GM12878 (cell line): Measurements from ENCODE around the gene PTEN. TPM values are rescaled to one million over a fixed set of nuclear protein-coding genes. Genes with fewer than 3 reads are reported as not detected.

Source experiments
- BHLHE40 ChIP-seq, 2 experiments: fragments of 450-650 bp in 1 of 2; IDR thresholded peaks; 2 replicates each; pipeline ENCODE4 v1.6.1; 2011 to 2017; ENCODE audit warnings: low read depth in 2 of 2, borderline replicate concordance in 1 of 2, improper control_type of control experiment in 1 of 2, low read length in 1 of 2, mild to moderate bottlenecking in 1 of 2
- CHD1 ChIP-seq: IDR thresholded peaks from 2 replicates; pipeline ENCODE4 v1.6.1; 2012; ENCODE audit warnings: low read depth, low read length, improper control_type of control experiment
- E4F1 ChIP-seq: fragments of 450-650 bp; IDR thresholded peaks from 2 replicates; pipeline ENCODE4 v1.6.1; 2018; ENCODE audit warnings: borderline replicate concordance, mild to moderate bottlenecking; ENCODE audit not compliant: partially characterized antibody
- EED ChIP-seq: sonication (generic); IDR thresholded peaks from 2 replicates; pipeline ENCODE4 v1.6.1; 2016; ENCODE audit warnings: antibody characterized with exemption, low read depth
- EGR1 ChIP-seq, 2 experiments: IDR thresholded peaks; 1 replicate in 1 of 2; 2 replicates in 1 of 2; pipeline ENCODE4 v1.6.1; 2011 to 2012; ENCODE audit warnings: low read depth in 2 of 2, low read length in 2 of 2, borderline replicate concordance in 1 of 2, mild to moderate bottlenecking in 1 of 2, moderate library complexity in 1 of 2
- FOXM1 ChIP-seq: IDR thresholded peaks from 2 replicates; pipeline ENCODE4 v1.6.1; 2012; ENCODE audit warnings: low read depth, mild to moderate bottlenecking, inconsistent platforms, low read length, moderate library complexity
- GABPA ChIP-seq: IDR thresholded peaks from 2 replicates; pipeline ENCODE4 v1.6.1; 2014; ENCODE audit warnings: antibody characterized with exemption, low read depth, mild to moderate bottlenecking, inconsistent platforms
- HDGF ChIP-seq: fragments of 450-650 bp; IDR thresholded peaks from 2 replicates; pipeline ENCODE4 v1.6.1; 2016; ENCODE audit warnings: antibody characterized with exemption
- IKZF1 ChIP-seq: fragments of 450-650 bp; conservative IDR thresholded peaks from 2 replicates; pipeline ENCODE4 v1.6.1; 2017; ENCODE audit warnings: antibody characterized with exemption, mild to moderate bottlenecking
- IRF4 ChIP-seq: IDR thresholded peaks from 2 replicates; pipeline ENCODE4 v1.6.1; 2011; ENCODE audit warnings: low read depth, low read length
- MTA2 ChIP-seq: fragments of 450-650 bp; IDR thresholded peaks from 2 replicates; pipeline ENCODE4 v1.6.1; 2016; ENCODE audit warnings: low read depth, mild to moderate bottlenecking, moderate library complexity
- NBN ChIP-seq: fragments of 450-650 bp; IDR thresholded peaks from 2 replicates; pipeline ENCODE4 v1.6.1; 2016
- PKNOX1 ChIP-seq: fragments of 450-650 bp; IDR thresholded peaks from 2 replicates; pipeline ENCODE4 v1.6.1; 2016; ENCODE audit warnings: mild to moderate bottlenecking
- POLR2A ChIP-seq: IDR thresholded peaks from 2 replicates; pipeline ENCODE4 v1.6.1; 2011; ENCODE audit warnings: low read depth, mild to moderate bottlenecking, low read length
- RB1 ChIP-seq: fragments of 450-650 bp; formaldehyde crosslinking; IDR thresholded peaks from 2 replicates; pipeline ENCODE4 v1.6.1; 2017; ENCODE audit warnings: mild to moderate bottlenecking, borderline replicate concordance
- RBBP5 ChIP-seq: fragments of 200-600 bp; sonication (generic); conservative IDR thresholded peaks from 2 replicates; pipeline ENCODE4 v1.6.1; 2016
- SMC3 ChIP-seq: IDR thresholded peaks from 2 replicates; pipeline ENCODE4 v1.6.1; 2011; ENCODE audit warnings: low read length, improper control_type of control experiment, borderline replicate concordance
- SREBF2 ChIP-seq: IDR thresholded peaks from 2 replicates; pipeline ENCODE4 v1.6.1; 2012; ENCODE audit warnings: mild to moderate bottlenecking, low read length
- SUPT20H ChIP-seq: IDR thresholded peaks from 2 replicates; pipeline ENCODE4 v1.6.1; 2011; ENCODE audit warnings: low read depth, mild to moderate bottlenecking, low read length, moderate library complexity, borderline replicate concordance; ENCODE audit not compliant: control insufficient read depth
- TAF1 ChIP-seq: IDR thresholded peaks from 2 replicates; pipeline ENCODE4 v1.6.1; 2011; ENCODE audit warnings: mild to moderate bottlenecking, low read depth, low read length, borderline replicate concordance
- TARDBP ChIP-seq: IDR thresholded peaks from 2 replicates; pipeline ENCODE4 v1.6.1; 2016; ENCODE audit warnings: borderline replicate concordance
- ZBTB40 ChIP-seq: fragments of 450-650 bp; IDR thresholded peaks from 2 replicates; pipeline ENCODE4 v1.6.1; 2016; ENCODE audit warnings: mild to moderate bottlenecking, moderate library complexity, borderline replicate concordance
- polyA plus RNA-seq, 11 experiments: library from polyadenylated mRNA; depleted of rRNA in 4 of 11; unstranded in 6 of 11; stranded (reverse) in 5 of 11; fragments of >200 nt; fragmentation: Nextera tagmentation in 4 of 11; fragmentation: Illumina TruSeq in 1 of 11; extraction: Ambion mirVana in 4 of 11; extraction: Trizol in 1 of 11; gene quantifications; 1 replicate in 1 of 11; 2 replicates in 10 of 11; pipeline versions ENCODE4 v1.2.1 to v1.2.3, GENCODE V29; 2011 to 2016; ENCODE audit warnings: inconsistent platforms in 2 of 11, missing spikeins in 2 of 11, low read depth in 1 of 11
- total RNA-seq, 4 experiments: library from RNA; depleted of rRNA in 3 of 4; stranded (reverse); fragments of >200 nt in 3 of 4; fragmentation: Illumina TruSeq in 1 of 4; extraction: Trizol in 1 of 4; gene quantifications; 2 replicates each; pipeline versions ENCODE4 v1.2.1 to v1.2.3, GENCODE V29; 2013 to 2021

Gene PTEN
- total and polyA plus RNA-seq, 10 of the 15 experiments (the other 5 are each of a cell fraction or from before 2014, with no cell fraction given), result 26.1 to 175 (median 58.1) TPM

GRCh38 chr10:87864496-87865059 is 1.2 kb downstream of the PTEN start (continued):
- TF ChIP-seq IRF4, result no peak
- no peak for TF ChIP-seq GABPA
- no peak for TF ChIP-seq SMC3
- TF ChIP-seq RBBP5, result no peak
- no peak for TF ChIP-seq TAF1
- no peak for TF ChIP-seq BHLHE40 (IDR thresholded peaks at IDR 0.05; ENCODE audit: borderline replicate concordance in 1 of 2, low read depth in 2 of 2, low read length in 1 of 2)
- TF ChIP-seq SREBF2, result no peak
- no peak for TF ChIP-seq IKZF1
- 0 out of 2 replicates have a peak, but pooled peaks have one; percentile 29 for TF ChIP-seq NBN
- TF ChIP-seq E4F1, result no peak
- no peak for TF ChIP-seq TARDBP
- no peak for TF ChIP-seq HDGF
- TF ChIP-seq EGR1 (IDR thresholded peaks at IDR 0.05; ENCODE audit: borderline replicate concordance in 1 of 2, low read depth in 2 of 2, low read length in 2 of 2), result no peak
- 0 out of 2 replicates have a peak, but pooled peaks have one; percentile 12 for TF ChIP-seq FOXM1
- no peak for TF ChIP-seq CHD1
- peak; percentile 41; the same call in 1 of the 2 replicates for TF ChIP-seq POLR2A
- no peak for TF ChIP-seq MTA2
- no peak for TF ChIP-seq ZBTB40
- no peak for TF ChIP-seq EED
- TF ChIP-seq RB1, result no peak
- peak; percentile 67; the same call in 1 of the 2 replicates for TF ChIP-seq PKNOX1
- no peak for TF ChIP-seq SUPT20H
